ENCODE measurements around the gene KCNG2. TPM values are rescaled to one million over a fixed set of nuclear protein-coding genes. Genes with fewer than 3 reads are reported as not detected.

Gene KCNG2
- total and polyA plus RNA-seq, 10 of the 15 experiments (the other 5 are each of a cell fraction or from before 2014, with no cell fraction given) = 0.20 to 0.23 TPM; not detected in 8

DNA sequence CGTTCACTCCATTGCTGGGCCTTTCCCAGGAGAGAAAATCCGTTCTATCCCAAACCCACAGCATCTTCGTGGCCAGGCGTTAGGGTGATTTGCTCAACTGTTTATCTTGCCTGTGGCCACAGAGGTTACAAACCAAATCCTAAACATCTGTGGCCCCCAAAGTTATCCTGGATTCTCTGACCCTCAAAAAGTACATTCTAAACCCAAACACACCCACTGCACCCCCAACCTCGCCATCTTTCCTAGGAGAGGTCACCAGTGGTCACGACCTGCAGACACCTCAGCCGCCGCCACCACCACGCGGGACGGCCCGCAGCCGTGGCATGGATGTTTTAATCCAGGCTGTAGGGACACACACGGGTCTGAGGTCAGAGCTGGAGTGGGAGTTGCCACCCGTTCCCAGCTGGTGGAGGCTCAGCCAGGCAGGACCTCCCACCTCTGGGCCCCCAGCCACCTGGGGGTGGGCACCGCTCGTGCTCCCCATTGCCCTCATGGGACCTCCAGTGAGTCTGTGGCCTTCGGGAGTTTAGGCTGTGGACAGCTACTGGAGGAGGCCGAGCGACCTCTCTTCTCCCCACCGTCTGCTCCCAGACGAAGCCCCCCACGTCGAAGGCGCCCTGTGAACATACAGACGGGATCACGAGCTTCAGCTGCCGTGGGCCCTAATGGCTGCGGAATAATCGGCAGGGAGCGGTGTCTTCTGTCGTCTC, 72.0 kb downstream of the KCNG2 start:
- no peaks in the 10 kb centered on the region for H3K36me3 ChIP-seq (ENCODE audit: control insufficient read depth in 2 of 2, insufficient read depth in 2 of 2, low read length in 1 of 2)
- no TSS peak for BruUV-seq (replicated peaks)
- no peak overlapping the region for H3K27ac ChIP-seq (ENCODE audit: control insufficient read depth, insufficient read depth)
- H3K9me3 ChIP-seq (replicated peaks; ENCODE audit: control insufficient read depth, insufficient read depth, low read length) = no peaks in the 10 kb centered on the region; the same call in 2 of the 3 replicates
- no peaks in the 10 kb centered on the region for H4K20me1 ChIP-seq (ENCODE audit: control insufficient read depth, insufficient read depth)
- SMC1A ChIA-PET (ENCODE audit: uncharacterized antibody, unreplicated experiment) = no interaction called here
- POLR2A ChIA-PET = no interaction called here
- RAD21 ChIA-PET (ENCODE audit: unreplicated experiment) = no interaction called here
- in situ Hi-C loops (cut with MboI) = no loop called here
- CTCF ChIA-PET = no interaction called here
- H3K9ac ChIP-seq (ENCODE audit: control insufficient read depth, insufficient read depth, low read length) = no peak overlapping the region
- no peak overlapping the region for H2AFZ ChIP-seq (ENCODE audit: control insufficient read depth, low read depth, low read length)
- FAIRE-seq = no peak
- no peak overlapping the region for H3K4me3 ChIP-seq
- no peaks in the 10 kb centered on the region for H3K4me1 ChIP-seq (ENCODE audit: control insufficient read depth, insufficient read depth, low read length)
- no peak for DNase-seq (ENCODE audit: low read depth, low spot score)
- TF ChIP-seq EGR1 (IDR thresholded peaks at IDR 0.05; ENCODE audit: borderline replicate concordance in 1 of 2, low read depth in 2 of 2, low read length in 2 of 2) = no peak
- no peak for TF ChIP-seq SREBF2 (IDR thresholded peaks at IDR 0.05; ENCODE audit: low read length)
- TF ChIP-seq PML (IDR thresholded peaks at IDR 0.05; ENCODE audit: low read length) = no peak
- H3K79me2 ChIP-seq (ENCODE audit: control insufficient read depth, insufficient read depth, low read length) = no peaks in the 10 kb centered on the region
- WGBS (ENCODE audit: insufficient coverage, insufficient replicate concordance, low lambda C conversion rate, missing lambda C conversion rate) = 61% methylated on average over 30 of the region's 32 CpGs
- H3K27me3 ChIP-seq (replicated peaks in 1 of 2; ENCODE audit: control insufficient read depth in 2 of 2, insufficient read depth in 2 of 2, low read length in 1 of 2) = no peaks in the 10 kb centered on the region
- no peak overlapping the region for H3K4me2 ChIP-seq (ENCODE audit: control insufficient read depth, insufficient read depth)
- ATAC-seq = no peak
- intact Hi-C loops (cut with micrococcal nuclease; ENCODE audit: unreplicated experiment) = no loop called here

DNA sequence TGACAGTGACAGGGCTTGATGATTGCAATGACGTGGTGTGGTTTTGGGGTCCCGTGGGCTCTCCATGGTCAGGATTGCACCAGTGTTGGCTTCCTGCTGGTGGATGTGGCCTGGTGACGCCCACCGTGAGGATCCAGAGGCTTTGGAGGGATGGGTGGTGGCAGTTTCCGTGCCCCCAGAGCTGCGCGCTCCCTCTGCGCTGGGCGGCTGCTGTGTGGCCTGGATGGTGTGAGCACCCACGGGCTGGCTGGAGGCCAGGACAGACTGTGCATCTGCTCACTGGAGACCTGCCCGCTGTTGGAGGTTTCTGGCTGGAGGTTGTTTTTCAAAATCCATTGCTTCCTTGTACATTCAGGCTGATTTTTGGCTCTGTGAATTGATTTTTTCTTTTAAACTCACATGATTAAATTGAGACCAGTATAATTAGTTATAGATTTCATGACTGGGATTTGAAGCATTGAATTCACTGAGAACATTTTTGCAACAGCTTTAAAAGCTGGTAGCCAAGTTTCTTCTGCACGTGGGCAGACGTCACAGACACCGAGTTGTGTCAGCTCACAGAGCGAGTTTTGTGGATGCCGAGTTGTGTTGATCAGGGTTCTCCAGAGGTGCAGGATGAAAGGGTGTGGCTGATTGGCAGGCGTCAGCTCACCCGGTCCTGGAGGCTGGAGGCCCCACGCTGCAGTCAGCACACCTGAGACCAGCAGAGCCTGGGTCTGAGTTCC, 72.7 kb downstream of the KCNG2 start:
- DNase-seq (ENCODE audit: low read depth, low spot score) (no peak), ATAC-seq (no peak), FAIRE-seq (no peak)
- no peaks in the 10 kb centered on the region; the same call in 2 of the 3 replicates for H3K9me3 ChIP-seq (replicated peaks; ENCODE audit: control insufficient read depth, insufficient read depth, low read length)
- H3K79me2 ChIP-seq (ENCODE audit: control insufficient read depth, insufficient read depth, low read length) = no peaks in the 10 kb centered on the region
- H3K9ac ChIP-seq (ENCODE audit: control insufficient read depth, insufficient read depth, low read length) = no peak overlapping the region
- H3K36me3 ChIP-seq (ENCODE audit: control insufficient read depth in 2 of 2, insufficient read depth in 2 of 2, low read length in 1 of 2) = no peaks in the 10 kb centered on the region
- ChIA-PET SMC1A (ENCODE audit: uncharacterized antibody, unreplicated experiment) (no interaction called here), POLR2A (no interaction called here), RAD21 (ENCODE audit: unreplicated experiment) (no interaction called here), CTCF (no interaction called here)
- H2AFZ ChIP-seq (ENCODE audit: control insufficient read depth, low read depth, low read length) = no peak overlapping the region
- H4K20me1 ChIP-seq (ENCODE audit: control insufficient read depth, insufficient read depth) = no peaks in the 10 kb centered on the region
- H3K4me3 ChIP-seq = no peak overlapping the region
- no peak overlapping the region for H3K27ac ChIP-seq (ENCODE audit: control insufficient read depth, insufficient read depth)
- in situ Hi-C loops (cut with MboI) = no loop called here
- H3K27me3 ChIP-seq (replicated peaks in 1 of 2; ENCODE audit: control insufficient read depth in 2 of 2, insufficient read depth in 2 of 2, low read length in 1 of 2) = no peaks in the 10 kb centered on the region
- intact Hi-C loops (cut with micrococcal nuclease; ENCODE audit: unreplicated experiment) = no loop called here
- no peaks in the 10 kb centered on the region for H3K4me1 ChIP-seq (ENCODE audit: control insufficient read depth, insufficient read depth, low read length)
- WGBS (ENCODE audit: insufficient coverage, insufficient replicate concordance, low lambda C conversion rate, missing lambda C conversion rate) = 57% methylated on average over 19 of the region's 19 CpGs
- no TSS peak for BruUV-seq (replicated peaks)
- no peak overlapping the region for H3K4me2 ChIP-seq (ENCODE audit: control insufficient read depth, insufficient read depth)
- TF ChIP-seq ZSCAN29 (IDR thresholded peaks at IDR 0.05) (no peak), NFYB (IDR thresholded peaks at IDR 0.05; ENCODE audit: insufficient read depth, low read depth, low read length) (no peak), RB1 (IDR thresholded peaks at IDR 0.05; ENCODE audit: borderline replicate concordance) (no peak), TBL1XR1 (IDR thresholded peaks at IDR 0.05; ENCODE audit: low read depth, low read length) (no peak), EZH2 (IDR thresholded peaks at IDR 0.05; ENCODE audit: borderline replicate concordance, control insufficient read depth, low read depth, low read length) (no peak), HDGF (IDR thresholded peaks at IDR 0.05) (no peak), IKZF2 (IDR thresholded peaks at IDR 0.05) (no peak)
- TF ChIP-seq, protein P1, sequence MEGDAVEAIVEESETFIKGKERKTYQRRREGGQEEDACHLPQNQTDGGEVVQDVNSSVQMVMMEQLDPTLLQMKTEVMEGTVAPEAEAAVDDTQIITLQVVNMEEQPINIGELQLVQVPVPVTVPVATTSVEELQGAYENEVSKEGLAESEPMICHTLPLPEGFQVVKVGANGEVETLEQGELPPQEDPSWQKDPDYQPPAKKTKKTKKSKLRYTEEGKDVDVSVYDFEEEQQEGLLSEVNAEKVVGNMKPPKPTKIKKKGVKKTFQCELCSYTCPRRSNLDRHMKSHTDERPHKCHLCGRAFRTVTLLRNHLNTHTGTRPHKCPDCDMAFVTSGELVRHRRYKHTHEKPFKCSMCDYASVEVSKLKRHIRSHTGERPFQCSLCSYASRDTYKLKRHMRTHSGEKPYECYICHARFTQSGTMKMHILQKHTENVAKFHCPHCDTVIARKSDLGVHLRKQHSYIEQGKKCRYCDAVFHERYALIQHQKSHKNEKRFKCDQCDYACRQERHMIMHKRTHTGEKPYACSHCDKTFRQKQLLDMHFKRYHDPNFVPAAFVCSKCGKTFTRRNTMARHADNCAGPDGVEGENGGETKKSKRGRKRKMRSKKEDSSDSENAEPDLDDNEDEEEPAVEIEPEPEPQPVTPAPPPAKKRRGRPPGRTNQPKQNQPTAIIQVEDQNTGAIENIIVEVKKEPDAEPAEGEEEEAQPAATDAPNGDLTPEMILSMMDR (IDR thresholded peaks at IDR 0.05 in 2 of 3, conservative IDR thresholded peaks at IDR 0.05 in 1 of 3; ENCODE audit: control insufficient read depth in 2 of 3, extremely low read depth in 1 of 3, insufficient read depth in 1 of 3, low read depth in 3 of 3, low read length in 3 of 3) = no peak
- TF ChIP-seq, protein P2, sequence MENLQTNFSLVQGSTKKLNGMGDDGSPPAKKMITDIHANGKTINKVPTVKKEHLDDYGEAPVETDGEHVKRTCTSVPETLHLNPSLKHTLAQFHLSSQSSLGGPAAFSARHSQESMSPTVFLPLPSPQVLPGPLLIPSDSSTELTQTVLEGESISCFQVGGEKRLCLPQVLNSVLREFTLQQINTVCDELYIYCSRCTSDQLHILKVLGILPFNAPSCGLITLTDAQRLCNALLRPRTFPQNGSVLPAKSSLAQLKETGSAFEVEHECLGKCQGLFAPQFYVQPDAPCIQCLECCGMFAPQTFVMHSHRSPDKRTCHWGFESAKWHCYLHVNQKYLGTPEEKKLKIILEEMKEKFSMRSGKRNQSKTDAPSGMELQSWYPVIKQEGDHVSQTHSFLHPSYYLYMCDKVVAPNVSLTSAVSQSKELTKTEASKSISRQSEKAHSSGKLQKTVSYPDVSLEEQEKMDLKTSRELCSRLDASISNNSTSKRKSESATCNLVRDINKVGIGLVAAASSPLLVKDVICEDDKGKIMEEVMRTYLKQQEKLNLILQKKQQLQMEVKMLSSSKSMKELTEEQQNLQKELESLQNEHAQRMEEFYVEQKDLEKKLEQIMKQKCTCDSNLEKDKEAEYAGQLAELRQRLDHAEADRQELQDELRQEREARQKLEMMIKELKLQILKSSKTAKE (IDR thresholded peaks at IDR 0.05; ENCODE audit: low read depth, poor library complexity, severe bottlenecking) = no peak

All from GM12878 (cell line).